Stimulated activated CD8-positive, alpha-beta memory T cell treated with anti-CD3 and anti-CD28 coated beads, Interleukin-12 subunit alpha, Interleukin-12 subunit beta, amount 100 ng/mL, for 1 hour (primary cell): ENCODE results near the gene TTC33.
A peak's percentile ranks its signal among the peaks of the same experiment; 100 is the strongest.
"Not testable (repeated sequence)": the region's sequence is repeated elsewhere in the genome, so short reads cannot be mapped to it uniquely, and the experiment has no call there.

Experiments
- DNase-seq: peaks from one replicate; pipeline ENCODE4 v3.0.0-alpha.2; 2020; ENCODE audit warnings: low read depth

The TTC33 gene

GRCh38 chr5:40679913-40680681, 75.7 kb downstream of the TTC33 start, which contains the start of gene PTGER4:
PTGER4 (plus strand) TSS chr5:40679915; CDS start chr5:40680994, 1,079 bp downstream.
- no peak for DNase-seq

GRCh38 chr5:40679148-40679912, 76.4 kb downstream of the TTC33 start:
- DNase-seq, result peak; percentile 90

DNA sequence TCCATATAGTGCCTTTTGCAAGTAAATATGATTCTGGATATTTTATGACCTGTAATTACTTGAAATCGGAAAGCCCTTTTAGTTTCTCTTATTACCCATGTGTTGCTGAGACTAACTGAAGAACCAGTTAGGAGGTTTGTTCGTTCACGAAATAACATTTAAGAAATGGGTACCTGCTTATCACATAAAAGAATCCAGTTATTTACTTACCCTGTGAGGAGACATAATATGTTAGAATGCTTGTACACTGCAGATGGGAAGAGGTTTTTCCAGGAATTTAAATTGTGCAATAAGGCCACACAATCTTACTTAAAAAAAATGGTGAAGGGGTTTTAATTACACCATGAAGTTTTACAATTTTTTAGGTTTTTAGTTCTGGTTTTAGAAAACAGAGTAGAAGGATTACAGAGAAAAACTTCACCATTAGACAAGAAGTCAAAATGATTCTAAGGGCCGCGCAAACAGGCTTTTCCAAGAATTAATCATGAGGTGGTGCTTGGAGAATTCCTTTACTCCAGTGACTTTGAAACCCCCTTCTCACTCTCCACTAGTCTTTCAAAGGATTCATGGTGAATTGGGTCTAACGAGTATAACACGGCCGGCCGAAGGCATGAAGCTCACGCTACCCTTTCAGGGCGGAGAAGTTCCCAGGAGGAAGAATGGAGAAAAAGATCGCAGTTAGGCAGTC, 77.2 kb downstream of the TTC33 start:
- DNase-seq, result no peak

GRCh38 chr5:40678026-40678425, 77.7 kb downstream of the TTC33 start:
- DNase-seq, result no peak

DNA sequence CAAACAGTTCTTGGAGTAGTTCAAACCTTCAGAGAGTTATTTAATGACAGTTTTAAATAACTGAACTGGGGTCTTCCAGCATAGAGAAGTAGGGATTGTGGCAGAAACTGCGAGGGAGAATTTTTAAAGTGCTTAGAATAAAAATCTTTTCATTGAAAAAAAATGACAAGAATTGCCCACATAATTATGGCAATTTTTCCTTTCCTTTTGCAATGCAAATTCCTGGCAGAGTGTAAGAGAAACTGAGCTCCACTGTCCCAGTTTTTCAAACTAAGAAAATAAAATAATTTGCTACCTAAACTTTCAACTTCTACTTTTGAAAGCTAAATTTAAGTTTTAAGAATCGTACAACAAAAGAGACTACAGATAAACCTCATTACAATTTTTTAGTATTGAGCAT, 78.3 kb downstream of the TTC33 start:
- DNase-seq, result no peak

GRCh38 chr5:40676613-40677343, 79.0 kb downstream of the TTC33 start:
- no peak for DNase-seq

GRCh38 chr5:40675396-40676133, 80.2 kb downstream of the TTC33 start:
- peak; percentile 28 for DNase-seq

- no peak for DNase-seq
These were observed 81.0 kb downstream of the TTC33 start for GRCh38 chr5:40674661-40675235.

DNA sequence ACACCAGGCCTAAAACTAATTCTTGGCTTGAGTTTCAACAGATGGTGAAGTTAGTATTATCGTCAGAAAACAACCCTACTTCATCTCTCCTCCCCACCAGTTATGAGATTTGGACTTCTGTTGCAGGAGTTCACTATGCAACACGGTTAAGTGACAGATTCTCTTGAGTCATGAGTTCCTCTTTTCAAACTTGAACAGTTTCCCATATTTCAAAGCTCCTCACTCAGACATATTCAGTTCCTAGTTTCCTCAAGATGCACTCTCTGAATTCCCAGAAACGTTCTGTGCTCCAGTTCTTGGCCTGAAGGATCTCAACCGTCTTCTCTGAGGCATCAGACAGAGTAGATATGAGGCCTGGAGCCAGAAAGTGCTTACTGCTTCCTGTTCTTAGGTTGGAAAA, 83.3 kb downstream of the TTC33 start:
- no peak for DNase-seq

DNA sequence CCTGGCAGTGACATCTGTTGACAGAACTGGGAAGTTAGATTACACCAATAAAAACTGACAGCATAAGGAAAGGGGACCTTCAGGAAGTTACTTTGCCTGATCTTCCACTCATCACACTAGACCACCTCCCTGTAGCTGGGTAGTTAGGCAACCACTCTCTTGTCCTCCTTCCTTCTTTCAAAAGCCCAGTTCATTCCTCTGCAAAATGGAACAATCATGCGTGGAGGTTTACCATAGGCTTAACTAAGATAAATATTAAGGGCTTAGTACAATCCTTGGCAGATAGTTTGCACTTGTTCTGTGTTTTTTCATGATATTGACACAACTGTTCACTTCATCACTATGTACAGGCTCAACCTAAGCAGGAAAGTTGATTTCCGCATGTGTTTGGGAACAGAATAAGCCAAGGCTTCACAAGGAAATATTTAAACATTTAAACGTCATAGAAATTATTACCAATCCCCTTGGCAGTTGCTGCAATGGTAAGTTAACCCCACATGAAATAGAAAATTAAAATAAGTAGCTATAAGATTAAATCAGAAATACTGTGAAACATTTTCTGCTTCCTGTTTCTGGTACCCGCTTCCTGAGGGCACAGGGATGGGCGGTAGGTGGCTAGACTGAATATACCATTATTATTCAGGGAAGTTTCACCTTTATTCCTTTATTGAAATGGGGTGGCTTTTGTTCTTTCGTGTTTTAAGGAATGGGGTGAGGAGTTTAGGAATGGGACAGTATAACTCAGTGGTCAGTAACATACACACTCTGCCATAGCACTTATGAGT, 86.0 kb downstream of the TTC33 start:
- DNase-seq, result no peak

DNA sequence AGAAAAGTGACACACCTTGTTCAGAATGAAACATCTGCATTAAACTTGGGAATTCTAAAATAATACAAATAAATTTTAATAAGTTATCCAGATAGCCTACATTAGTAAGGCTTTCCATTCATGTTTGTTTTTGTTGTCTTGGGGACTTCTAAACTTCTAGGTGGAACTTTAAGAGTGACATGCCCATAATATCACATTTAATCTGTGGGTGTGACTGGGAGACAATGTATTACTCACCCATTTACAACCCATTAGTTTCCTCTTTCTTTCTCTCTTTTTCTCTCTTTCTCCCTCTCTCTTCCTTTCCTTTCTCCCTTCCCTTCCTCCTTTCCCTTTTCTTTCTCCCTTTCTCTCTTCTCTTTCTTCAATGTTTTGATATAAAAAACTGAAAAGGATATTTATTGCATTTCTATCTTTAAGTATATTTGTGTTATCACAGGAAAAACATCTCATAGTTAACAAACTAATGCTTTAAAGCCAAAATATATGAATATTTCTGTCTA, 88.5 kb downstream of the TTC33 start:
- DNase-seq, result no peak

DNA sequence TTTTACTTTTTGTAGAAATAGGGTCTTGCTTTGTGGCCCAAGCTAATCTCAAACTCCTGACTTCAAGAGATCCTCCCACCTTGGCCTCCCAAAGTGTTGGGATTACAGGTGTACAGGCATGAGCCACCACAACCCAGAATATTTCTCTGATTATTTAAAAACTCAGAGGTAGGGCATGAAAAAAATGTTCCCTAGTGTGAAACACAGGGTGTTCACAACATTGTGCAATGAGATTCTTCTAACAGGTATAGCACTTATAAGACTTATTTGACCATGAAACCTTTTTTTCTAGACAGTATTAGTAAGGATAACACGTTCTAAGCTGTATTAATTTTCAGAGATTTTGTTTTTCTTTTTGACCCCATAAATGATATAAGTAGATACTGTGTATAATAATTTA, 89.1 kb downstream of the TTC33 start:
- no peak for DNase-seq

- DNase-seq, result no peak
These were observed 90.0 kb downstream of the TTC33 start for GRCh38 chr5:40665635-40666298.

GRCh38 chr5:40660751-40661150, 95.0 kb downstream of the TTC33 start:
- no peak for DNase-seq

DNA sequence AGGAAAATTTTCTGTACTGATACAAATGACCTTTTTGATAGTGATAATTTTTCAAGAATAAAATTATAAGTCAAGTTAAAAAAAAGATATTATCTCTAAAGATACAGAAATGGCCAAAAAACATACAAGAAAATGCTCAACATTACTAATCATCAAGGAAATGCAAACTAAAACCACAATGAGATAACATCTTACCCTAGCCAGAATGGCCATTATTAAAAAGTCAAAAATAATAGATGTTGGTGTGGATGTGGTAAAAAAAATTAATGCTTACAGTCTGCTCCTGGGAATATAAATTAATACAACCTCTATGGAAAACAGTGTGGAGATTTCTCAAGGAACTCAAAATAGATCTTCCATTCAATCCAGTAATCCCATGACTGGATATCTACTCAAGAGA, 99.0 kb downstream of the TTC33 start:
- DNase-seq, result no peak

GRCh38 chr5:40656091-40656490, 99.7 kb downstream of the TTC33 start:
- not testable (repeated sequence) for DNase-seq

DNA sequence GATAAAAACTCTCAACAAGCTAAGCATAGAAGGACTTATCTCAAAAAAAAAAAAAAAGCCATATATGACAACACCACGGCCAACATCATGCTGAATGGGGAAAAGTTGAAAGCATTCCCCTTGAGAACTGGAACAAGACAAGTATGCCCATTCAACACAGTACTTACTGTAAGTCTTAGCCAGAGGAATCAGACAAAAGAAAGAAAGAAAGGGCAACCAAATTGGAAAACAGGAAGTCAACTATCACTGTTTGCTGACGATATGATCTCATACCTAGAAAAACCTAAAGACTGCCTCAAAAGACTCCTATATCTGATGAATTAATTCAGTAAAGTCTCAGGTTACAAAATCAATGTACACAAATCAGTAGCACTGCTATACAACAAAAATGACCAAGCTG, 100.6 kb downstream of the TTC33 start:
- no peak for DNase-seq

GRCh38 chr5:40654377-40654991, 101.3 kb downstream of the TTC33 start:
- no peak for DNase-seq
